OCI-LY3 (cell line): ENCODE results near the gene UBE3B.

ENCODE experiments used
- H2AFZ ChIP-seq: fragments of 200-600, 300-600 bp; shearing (Covaris generic); 2 replicates; pipeline ENCODE4 v1.6.0; 2014; ENCODE audit warnings: antibody characterized with exemption, low read depth, low read length
- H3K27ac ChIP-seq: fragments of 200-600, 300-600 bp; sonication (generic); 2 replicates; pipeline ENCODE4 v1.5.1; 2014; ENCODE audit warnings: mild to moderate bottlenecking, low read length, moderate library complexity, mixed read lengths
- H3K27me3 ChIP-seq: fragments of 200-600, 300-600 bp; sonication (generic); 2 replicates; pipeline ENCODE4 v1.6.1; 2014; ENCODE audit warnings: low read depth, low read length, mixed read lengths
- H3K36me3 ChIP-seq: fragments of 200-600, 300-600 bp; sonication (generic); replicated peaks from 2 replicates; pipeline ENCODE3; 2014; ENCODE audit warnings: low read depth, low read length, mixed read lengths
- H3K4me1 ChIP-seq: fragments of 300-600, 200-600 bp; sonication (generic); 2 replicates; pipeline ENCODE4 v1.6.1; 2014; ENCODE audit warnings: low read length, mixed read lengths
- H3K4me2 ChIP-seq: fragments of 200-600, 300-600 bp; sonication (generic); 2 replicates; pipeline ENCODE4 v1.6.1; 2014; ENCODE audit warnings: low read length, mixed read lengths
- H3K4me3 ChIP-seq: fragments of 300-600, 200-600 bp; sonication (generic); 2 replicates; pipeline ENCODE4 v1.5.1; 2014; ENCODE audit warnings: antibody characterized with exemption, mild to moderate bottlenecking, low read length, moderate library complexity
- H3K79me2 ChIP-seq: fragments of 300-600, 200-600 bp; shearing (Covaris generic); 2 replicates; pipeline ENCODE4 v1.6.1; 2014; ENCODE audit warnings: mild to moderate bottlenecking, low read length, mixed read lengths
- H3K9ac ChIP-seq: fragments of 300-600, 200-600 bp; shearing (Covaris generic); 2 replicates; pipeline ENCODE4 v1.6.0; 2014; ENCODE audit warnings: mild to moderate bottlenecking, low read length, moderate library complexity
- H3K9me3 ChIP-seq: fragments of 200-600, 300-600 bp; shearing (Covaris generic); 2 replicates; pipeline ENCODE4 v1.6.1; 2014; ENCODE audit warnings: low read length, mixed read lengths; ENCODE audit not compliant: insufficient read depth
- H4K20me1 ChIP-seq: fragments of 200-600, 300-600 bp; sonication (generic); 2 replicates; pipeline ENCODE4 v1.6.1; 2016; ENCODE audit warnings: low read length, mixed read lengths; ENCODE audit not compliant: insufficient read depth
- CTCF ChIP-seq: fragments of 200-600, 300-600 bp; sonication (generic); IDR thresholded peaks from 2 replicates; pipeline ENCODE4 v1.5.1; 2014; ENCODE audit warnings: antibody characterized with exemption, low read length, low read depth
- EZH2phosphoT487 ChIP-seq: fragments of 200-600 bp; shearing (Covaris generic); IDR thresholded peaks from 2 replicates; pipeline ENCODE4 v1.6.1; 2018; ENCODE audit warnings: antibody characterized with exemption, mixed run types, low read depth

UBE3B gene

GRCh38 chr12:109542014-109542413 is 64.6 kb downstream of the UBE3B start:
- H3K4me1 ChIP-seq, result no peaks in the 10 kb centered on the region
- H2AFZ ChIP-seq, result no peak overlapping the region
- no peak for TF ChIP-seq CTCF
- TF ChIP-seq EZH2phosphoT487, result no peak
- no peaks in the 10 kb centered on the region for H4K20me1 ChIP-seq
- no peaks in the 10 kb centered on the region for H3K79me2 ChIP-seq
- no peak overlapping the region for H3K4me3 ChIP-seq
- H3K27ac ChIP-seq, result no peak overlapping the region
- H3K36me3 ChIP-seq, result no peaks in the 10 kb centered on the region
- H3K4me2 ChIP-seq, result no peak overlapping the region
- no peaks in the 10 kb centered on the region for H3K9me3 ChIP-seq
- no peak overlapping the region for H3K9ac ChIP-seq
- H3K27me3 ChIP-seq, result no peaks in the 10 kb centered on the region

GRCh38 chr12:109542876-109543275 is 65.4 kb downstream of the UBE3B start:
- Histone ChIP-seq H4K20me1 (no peaks in the 10 kb centered on the region), H3K27ac (no peak overlapping the region), H3K79me2 (no peaks in the 10 kb centered on the region), H3K36me3 (no peaks in the 10 kb centered on the region), H3K4me2 (no peak overlapping the region), H3K9me3 (no peaks in the 10 kb centered on the region), H3K9ac (no peak overlapping the region), H2AFZ (no peak overlapping the region), H3K4me3 (no peak overlapping the region), H3K4me1 (no peaks in the 10 kb centered on the region), H3K27me3 (peaks cover 5% of the 10 kb centered on the region; the same call in 1 of the 2 replicates)
- no peak for TF ChIP-seq EZH2phosphoT487
- TF ChIP-seq CTCF, result no peak

DNA sequence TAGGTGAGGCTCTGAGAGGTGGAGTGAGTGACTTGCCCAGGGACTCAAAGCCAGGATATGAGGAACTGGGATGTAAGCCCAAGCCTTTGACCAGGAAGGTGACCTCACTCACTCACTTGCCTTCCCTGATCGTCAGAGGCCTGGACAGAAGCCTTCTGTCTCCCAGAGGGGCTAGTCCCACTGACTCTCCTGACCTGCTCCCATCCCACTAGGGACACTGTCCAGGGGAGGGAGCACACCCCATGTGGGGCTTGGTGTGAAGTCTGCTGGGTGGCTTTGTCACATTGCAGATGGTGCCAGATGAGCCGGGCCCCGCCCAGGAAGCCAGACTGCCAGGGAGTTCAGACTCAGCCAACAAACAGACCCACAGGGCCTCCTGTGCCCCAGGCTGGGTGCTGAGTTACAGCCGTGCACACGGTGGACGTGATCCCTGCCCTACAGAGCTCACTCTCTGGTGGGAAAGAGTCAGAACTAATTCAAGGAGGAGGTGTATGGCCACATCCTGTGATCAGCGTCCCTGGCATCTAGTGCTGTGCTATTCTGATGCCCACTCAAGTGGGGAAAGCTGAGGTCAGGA is 67.6 kb downstream of the UBE3B start:
- H3K9me3 ChIP-seq, result no peaks in the 10 kb centered on the region
- no peak overlapping the region for H3K27ac ChIP-seq
- peaks cover 11% of the 10 kb centered on the region for H3K27me3 ChIP-seq
- no peaks in the 10 kb centered on the region for H3K79me2 ChIP-seq
- no peaks in the 10 kb centered on the region for H3K36me3 ChIP-seq
- H4K20me1 ChIP-seq, result no peaks in the 10 kb centered on the region
- TF ChIP-seq EZH2phosphoT487 (no peak), CTCF (no peak)
- no peak overlapping the region for H2AFZ ChIP-seq
- H3K4me2 ChIP-seq, result no peak overlapping the region
- no peak overlapping the region for H3K4me3 ChIP-seq
- H3K4me1 ChIP-seq, result no peaks in the 10 kb centered on the region
- H3K9ac ChIP-seq, result no peak overlapping the region

- Histone ChIP-seq H3K4me1 (no peaks in the 10 kb centered on the region), H3K27me3 (peaks cover 11% of the 10 kb centered on the region), H3K9ac (no peak overlapping the region), H3K4me2 (no peak overlapping the region), H3K4me3 (no peak overlapping the region), H3K27ac (no peak overlapping the region), H3K79me2 (no peaks in the 10 kb centered on the region), H2AFZ (no peak overlapping the region), H4K20me1 (no peaks in the 10 kb centered on the region), H3K36me3 (no peaks in the 10 kb centered on the region), H3K9me3 (no peaks in the 10 kb centered on the region)
- no peak for TF ChIP-seq CTCF
- TF ChIP-seq EZH2phosphoT487, result no peak
These were observed 68.4 kb downstream of the UBE3B start for GRCh38 chr12:109545826-109546225.
